Ecto neural progenitor cell (in vitro differentiated cells): Measurements from ENCODE around the gene GDAP2.
"Not testable (repeated sequence)": the region's sequence is repeated elsewhere in the genome, so short reads cannot be mapped to it uniquely, and the experiment has no call there.

Source experiments
- DNase-seq: peaks from one replicate; pipeline ENCODE4 v3.0.0-alpha.2; 2018; ENCODE audit warnings: low spot score

GDAP2 gene, protein sequence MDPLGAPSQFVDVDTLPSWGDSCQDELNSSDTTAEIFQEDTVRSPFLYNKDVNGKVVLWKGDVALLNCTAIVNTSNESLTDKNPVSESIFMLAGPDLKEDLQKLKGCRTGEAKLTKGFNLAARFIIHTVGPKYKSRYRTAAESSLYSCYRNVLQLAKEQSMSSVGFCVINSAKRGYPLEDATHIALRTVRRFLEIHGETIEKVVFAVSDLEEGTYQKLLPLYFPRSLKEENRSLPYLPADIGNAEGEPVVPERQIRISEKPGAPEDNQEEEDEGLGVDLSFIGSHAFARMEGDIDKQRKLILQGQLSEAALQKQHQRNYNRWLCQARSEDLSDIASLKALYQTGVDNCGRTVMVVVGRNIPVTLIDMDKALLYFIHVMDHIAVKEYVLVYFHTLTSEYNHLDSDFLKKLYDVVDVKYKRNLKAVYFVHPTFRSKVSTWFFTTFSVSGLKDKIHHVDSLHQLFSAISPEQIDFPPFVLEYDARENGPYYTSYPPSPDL

DNA sequence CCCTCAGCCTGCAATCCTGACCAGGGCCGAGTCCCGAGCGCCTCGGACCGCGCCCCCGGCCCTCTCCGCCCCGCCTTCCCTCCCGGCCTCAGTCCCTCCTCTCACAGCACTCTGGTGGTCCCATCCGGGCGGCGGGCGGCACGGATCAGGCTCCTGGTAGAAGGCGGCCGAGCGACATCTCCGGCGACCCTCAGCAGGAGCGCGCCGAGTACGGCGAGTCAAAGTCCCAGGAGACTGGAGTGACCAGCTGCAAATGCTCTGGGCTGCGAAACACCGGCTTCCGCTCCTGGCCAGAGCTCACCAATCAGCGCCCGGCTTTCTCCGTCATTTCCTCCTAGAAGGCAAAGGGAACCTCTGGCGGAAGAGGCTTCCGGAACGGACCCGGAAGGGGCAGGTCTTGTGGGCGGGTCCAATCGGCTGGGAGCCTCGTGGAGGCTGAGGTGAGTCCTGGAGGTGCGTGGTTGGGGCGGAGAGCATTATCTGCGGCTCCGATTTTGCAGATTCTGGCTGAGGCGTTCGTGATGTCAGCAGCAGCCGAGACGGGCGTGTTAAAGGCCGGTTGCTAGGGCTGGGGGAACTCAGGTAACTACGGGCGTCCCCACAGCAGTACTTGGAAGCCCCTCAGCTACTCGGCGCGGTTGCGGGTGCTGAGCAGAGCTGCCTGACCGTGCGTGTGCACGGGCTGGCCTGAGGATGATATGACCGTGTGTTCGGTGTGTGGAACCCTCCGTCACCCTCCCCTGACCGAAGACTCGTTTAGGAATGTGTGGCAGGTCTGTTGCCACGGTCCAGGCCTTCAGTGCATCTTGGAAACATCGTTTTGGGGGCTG lies at the start of gene GDAP2, which contains the start of gene WDR3:
Gene GDAP2 (minus strand): TSS at position 279 of the 830 bp plus-strand sequence. CDS start 9,264 bp downstream, outside the sequence.
Gene WDR3 (plus strand): TSS at position 397 of the 830 bp plus-strand sequence. CDS start 3,581 bp downstream, outside the sequence.
- peak; percentile 96 for DNase-seq

GRCh38 chr1:117976381-117976780 lies 47.0 kb upstream of the GDAP2 start:
- no peak for DNase-seq

DNA sequence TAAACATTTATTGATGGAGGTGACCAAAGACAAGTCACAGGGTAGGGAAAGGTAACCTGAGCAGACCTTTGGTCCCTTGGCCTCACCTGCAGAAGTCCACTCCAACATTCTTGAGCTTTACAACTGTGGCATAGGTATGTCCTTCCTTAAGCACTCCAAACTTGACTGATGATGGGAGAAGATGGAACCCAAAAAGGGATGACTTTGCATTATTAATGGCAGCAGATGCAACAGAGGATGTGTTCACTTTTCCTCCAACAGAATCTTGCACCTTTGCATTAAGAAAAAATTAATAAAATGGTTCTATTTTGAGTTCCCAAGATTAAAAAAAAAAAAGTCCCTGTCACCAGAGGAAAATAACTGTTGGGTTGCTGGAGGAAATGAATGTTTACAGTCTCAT lies 42.4 kb upstream of the GDAP2 start:
- DNase-seq, result no peak

- peak; percentile 49 for DNase-seq
These were observed 40.8 kb upstream of the GDAP2 start for GRCh38 chr1:117970252-117970651.

DNA sequence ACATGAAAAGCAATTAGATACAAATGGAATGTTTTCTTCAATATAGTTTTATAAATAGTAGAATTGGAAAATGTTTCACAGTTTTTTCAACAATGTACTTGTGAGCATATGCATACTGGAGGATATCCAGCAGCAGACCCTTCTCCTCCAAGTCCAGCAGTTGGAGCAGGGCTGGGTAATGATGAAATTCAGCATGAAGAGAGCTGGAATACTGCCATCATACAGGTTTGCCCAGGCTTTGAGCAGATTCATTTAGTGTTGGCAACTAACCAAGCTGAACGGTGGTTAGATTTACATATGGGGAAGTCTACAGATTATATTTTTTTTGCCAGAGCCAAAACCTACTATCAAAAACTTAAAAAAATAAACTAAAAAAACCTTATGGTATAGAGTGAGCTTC lies 38.5 kb upstream of the GDAP2 start:
- DNase-seq, result no peak

DNA sequence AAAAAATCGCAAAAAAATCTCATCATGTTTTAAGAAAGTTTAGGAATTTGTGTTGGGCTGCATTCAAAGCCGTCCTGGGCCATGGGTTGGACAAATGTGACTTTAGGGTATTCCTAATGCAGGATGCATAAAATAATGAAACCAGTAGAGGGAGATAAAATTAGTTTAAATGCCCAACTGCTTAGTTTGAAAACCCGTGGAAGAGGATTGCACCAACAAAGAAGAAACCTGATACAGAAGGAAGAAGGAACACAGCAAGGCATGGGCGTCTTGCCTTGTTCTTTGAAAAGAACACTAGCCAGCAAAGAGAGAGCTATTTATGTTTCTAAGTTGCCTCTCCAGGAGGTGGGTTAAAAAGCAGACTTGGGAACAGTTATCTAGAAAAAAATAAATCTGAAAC lies 38.1 kb upstream of the GDAP2 start:
- DNase-seq, result no peak

DNA sequence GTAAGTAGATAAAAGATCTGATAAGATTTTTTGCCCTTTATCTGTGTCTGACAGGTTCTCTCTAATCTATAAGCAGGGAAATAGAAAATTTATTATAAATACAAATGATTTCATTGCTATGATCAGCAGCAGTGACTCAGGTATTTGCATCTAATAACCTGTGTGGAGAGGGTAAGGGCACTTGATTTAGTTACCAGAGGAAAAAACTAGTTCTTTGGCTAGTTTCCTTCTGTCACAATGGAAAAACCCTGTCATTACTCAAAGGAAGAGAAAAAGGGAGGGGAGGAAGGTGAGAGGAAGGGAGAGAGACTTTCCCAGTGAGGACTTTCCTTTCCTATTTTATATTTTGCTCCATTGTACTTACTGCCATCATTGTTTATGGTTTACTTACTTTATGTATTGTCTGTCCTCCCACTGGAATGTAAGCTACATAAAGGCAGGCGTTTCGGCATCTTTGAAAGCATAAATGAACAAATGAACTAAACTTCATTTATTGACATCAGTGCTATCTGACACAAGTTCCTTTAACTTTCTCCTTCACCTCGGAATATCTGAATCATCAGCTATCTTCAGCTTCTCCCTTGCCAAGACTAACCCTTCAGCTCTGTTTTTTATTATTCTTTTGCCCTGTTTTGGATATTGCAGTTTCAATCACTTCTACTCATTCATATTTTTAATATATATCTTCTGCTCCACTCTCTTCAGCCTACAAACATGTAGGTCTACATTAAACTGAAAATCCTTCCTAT lies 35.0 kb upstream of the GDAP2 start:
- no peak for DNase-seq

DNA sequence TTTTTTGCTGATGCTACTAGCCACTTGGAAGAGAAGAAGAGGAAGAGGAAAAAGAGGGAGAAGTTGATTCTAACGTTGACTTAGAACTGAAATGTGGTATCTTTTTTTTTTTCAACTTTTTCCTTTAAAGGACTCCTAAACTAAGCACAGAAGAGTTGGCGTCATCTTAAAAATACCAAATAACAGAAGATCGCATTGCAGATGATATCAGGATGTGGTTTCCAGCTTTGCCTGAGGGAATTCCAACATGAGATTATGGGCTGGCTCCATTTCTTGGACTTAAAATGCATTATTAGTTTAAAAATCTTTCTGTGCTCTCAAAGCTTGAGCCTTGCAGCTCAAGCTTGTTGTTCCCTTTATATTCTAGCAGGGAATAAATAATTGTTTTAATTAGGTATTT lies 29.9 kb upstream of the GDAP2 start:
- DNase-seq, result no peak

DNA sequence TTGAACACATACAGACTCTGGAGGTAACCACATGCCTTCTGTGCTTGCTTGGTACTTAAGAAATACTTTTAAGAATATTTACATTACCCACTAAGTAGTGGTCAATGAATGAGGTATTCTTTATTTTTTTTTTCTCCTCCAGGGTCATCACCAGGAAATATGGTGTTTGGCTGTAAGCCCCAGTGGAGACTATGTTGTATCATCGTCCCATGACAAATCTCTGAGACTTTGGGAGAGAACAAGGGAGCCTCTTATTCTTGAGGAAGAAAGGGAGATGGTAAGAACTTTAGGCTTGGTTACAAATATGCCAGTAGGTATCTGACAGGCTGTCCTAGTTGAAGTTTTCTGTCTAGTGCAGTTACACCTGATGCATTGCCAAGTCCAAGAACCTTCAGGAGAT lies 23.0 kb upstream of the GDAP2 start:
- DNase-seq, result no peak

- no peak for DNase-seq
These were observed 12.9 kb upstream of the GDAP2 start for GRCh38 chr1:117942293-117942692.

- no peak for DNase-seq
These were observed 4.3 kb upstream of the GDAP2 start for GRCh38 chr1:117933769-117934168.

- no peak for DNase-seq
These were observed 3.2 kb upstream of the GDAP2 start for GRCh38 chr1:117932576-117932975.

- no peak for DNase-seq
These were observed 1.1 kb upstream of the GDAP2 start for GRCh38 chr1:117930484-117930883.

- no peak for DNase-seq
These were observed 689 bp upstream of the GDAP2 start for GRCh38 chr1:117930173-117930447.

DNA sequence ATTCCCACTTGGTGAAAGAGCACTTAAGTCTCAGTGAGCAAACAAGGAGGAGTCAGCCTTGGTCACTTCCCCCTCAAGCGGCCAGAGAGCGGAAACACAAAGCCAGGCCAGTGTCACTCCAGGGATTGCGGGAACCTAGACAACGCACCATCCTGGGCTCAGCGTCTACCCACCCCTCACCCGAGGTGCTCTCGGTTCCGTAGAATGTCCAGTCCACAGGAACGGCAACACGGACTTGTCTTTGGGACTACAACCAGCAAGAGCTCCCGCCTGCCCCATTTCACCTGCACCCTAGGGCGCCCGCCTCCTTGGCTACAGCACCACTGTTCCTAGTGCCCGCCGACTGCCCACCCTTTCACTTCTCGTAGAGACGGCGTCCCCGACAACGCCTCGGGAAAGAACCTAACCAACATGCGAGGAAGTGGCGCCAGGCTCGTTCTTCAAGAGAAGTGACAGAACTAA lies 509 bp downstream of the GDAP2 start:
- DNase-seq, result peak; percentile 69

DNA sequence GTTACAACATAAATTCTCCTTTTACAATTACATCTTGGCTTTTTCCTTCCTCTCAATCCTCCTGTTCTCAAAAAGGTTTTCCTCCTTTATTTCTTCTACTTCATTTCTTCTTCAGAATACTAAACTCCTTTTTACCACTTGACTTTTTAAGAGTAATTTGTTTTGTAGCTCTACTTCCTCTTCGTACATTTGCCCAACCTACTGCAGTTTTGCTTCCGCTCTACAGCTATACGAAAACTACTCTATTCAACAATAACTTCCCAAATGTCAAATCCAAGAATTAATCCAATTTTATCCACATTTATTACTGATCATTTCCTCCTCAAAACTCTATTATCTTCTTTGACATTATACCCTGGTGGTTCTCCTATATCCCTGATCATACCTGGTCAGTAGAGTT lies 3.4 kb downstream of the GDAP2 start:
- DNase-seq, result no peak

- DNase-seq, result not testable (repeated sequence)
These were observed 6.7 kb downstream of the GDAP2 start for GRCh38 chr1:117922717-117923116.

- DNase-seq, result no peak
These were observed 7.4 kb downstream of the GDAP2 start for GRCh38 chr1:117921991-117922390.

DNA sequence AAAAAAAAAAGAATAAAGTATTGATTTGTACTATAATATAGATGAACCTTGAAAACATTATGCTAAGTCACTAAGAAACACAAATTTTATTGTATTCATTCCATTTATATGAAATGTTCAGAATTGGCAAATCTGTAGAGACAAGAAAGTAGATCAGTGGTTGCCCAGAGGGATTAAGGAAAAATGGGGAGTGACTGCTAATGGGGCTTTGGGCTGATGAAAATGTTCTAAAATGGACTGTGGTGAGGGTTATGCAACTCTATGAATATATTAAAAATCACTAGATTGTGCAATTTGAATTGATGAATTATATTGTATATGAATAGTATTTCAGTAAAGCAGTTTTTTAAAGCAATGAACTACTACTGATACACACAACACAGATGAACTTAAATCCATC lies 10.0 kb downstream of the GDAP2 start:
- no peak for DNase-seq

- no peak for DNase-seq
These were observed 18.4 kb downstream of the GDAP2 start for GRCh38 chr1:117911051-117911450.

DNA sequence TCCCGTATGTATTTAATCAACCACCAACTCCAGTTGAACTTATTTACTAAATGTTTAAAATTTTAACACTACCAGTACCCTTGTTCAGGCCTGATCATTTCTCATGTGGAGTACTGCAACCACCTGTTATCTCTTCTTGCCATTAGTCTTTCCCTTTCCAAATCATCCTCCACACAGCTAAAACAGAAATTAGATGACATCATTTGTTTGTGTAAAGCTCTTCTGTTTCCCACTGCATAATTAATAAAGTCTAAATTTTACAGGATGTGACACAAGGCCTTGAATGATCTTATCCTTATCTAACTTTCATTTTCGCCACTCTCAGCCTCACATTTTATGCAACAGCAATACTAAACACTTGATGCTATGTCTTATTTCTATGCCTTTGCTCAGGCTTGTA lies 24.4 kb downstream of the GDAP2 start:
- no peak for DNase-seq

DNA sequence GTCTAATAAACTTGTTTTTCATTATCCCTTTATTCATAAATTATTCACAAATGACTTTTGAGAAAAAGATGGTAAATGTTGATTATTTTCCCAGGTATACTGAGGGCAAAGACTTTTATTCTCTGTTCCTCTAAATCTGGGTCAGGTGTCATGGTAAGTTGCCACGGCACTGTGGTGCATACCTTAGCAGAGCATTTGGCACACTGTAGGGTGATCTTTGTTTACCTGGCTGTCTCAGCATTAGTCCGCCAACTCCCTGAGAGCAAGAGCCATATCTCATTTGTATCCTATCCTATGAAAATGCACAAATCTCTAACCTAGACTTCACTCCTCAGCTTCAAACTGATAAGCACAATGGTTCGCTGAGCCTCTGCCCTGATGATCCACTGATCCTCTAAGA lies 24.9 kb downstream of the GDAP2 start:
- no peak for DNase-seq
